T1000 (cell line): ENCODE results near the gene MYL10.

Source experiments
- DNase-seq: peaks from one replicate; lab custom pipeline; 2025; ENCODE audit warnings: mixed read lengths; lab: John Stamatoyannopoulos, UW

The MYL10 gene

GRCh38 chr7:101567230-101567629 lies 61.9 kb downstream of the MYL10 start:
- DNase-seq = no peak

- DNase-seq = no peak
Observed at GRCh38 chr7:101565601-101566209, 63.4 kb downstream of the MYL10 start.

- no peak for DNase-seq
Observed at GRCh38 chr7:101564778-101565211, 64.3 kb downstream of the MYL10 start.

GRCh38 chr7:101563943-101564777 lies 64.9 kb downstream of the MYL10 start:
- no peak for DNase-seq
